ENCODE measurements around the gene ARHGAP23.
A peak's percentile ranks its signal among the peaks of the same experiment; 100 is the strongest.

ARHGAP23 gene

GRCh38 chr17:38442548-38442947 is 14.3 kb downstream of the ARHGAP23 start:
- no peak for DNase-seq

- no peak for DNase-seq
These were observed 15.2 kb downstream of the ARHGAP23 start for GRCh38 chr17:38443356-38444031.

GRCh38 chr17:38444151-38444550 is 15.9 kb downstream of the ARHGAP23 start:
- DNase-seq: peak; percentile 23 to 59 (median 32)

- no peak for DNase-seq
These were observed 19.3 kb downstream of the ARHGAP23 start for GRCh38 chr17:38447502-38448085.

DNA sequence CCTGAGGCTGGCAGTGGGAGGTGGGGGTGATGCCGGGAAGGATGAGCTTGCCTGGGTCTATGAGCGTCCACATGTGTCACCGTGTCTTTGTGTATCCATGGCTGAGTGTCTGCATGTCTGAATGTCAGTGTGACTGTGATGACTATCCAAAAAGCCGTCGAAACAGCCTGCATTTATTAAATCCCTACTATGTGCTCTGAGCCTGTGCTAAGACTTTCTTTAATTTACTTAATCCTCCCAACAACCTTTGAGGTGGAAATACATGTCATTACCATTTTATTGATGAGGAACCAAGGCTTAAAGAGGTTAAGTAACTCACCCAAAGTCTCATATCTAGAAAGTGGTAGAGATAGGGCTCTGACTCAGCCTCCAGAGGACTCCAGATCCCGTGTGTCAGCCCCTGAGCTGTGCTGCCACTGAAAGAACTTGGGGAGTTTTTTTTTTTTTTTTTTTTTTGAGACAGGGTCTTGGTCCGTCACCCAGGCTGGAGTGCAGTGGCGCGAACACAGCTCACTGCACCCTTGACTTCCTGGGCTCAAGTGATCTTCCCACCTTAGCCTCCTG is 20.0 kb downstream of the ARHGAP23 start:
- DNase-seq: no peak

DNA sequence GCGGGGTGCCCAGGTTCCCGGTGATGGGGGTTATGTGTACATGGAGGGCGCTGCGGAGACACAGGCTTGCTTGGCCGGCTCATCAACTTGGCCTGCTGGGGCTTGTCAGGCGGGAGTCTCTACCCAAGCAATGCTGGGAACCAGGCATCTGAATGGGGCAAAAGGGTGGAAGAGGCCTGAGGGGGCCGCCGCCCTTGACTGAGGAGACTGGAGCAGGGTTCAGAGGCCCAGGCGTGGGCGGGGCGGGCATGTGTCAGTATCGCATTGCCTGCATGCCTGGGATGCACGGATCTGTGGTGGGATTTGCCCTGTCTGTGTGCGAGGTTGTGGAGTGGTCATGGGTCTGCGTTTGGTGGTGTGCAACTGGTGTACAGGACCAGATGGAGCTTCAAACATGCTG is 21.1 kb downstream of the ARHGAP23 start:
- no peak for DNase-seq

- DNase-seq: no peak
These were observed 22.3 kb downstream of the ARHGAP23 start for GRCh38 chr17:38450557-38451029.

- DNase-seq: no peak
These were observed 23.0 kb downstream of the ARHGAP23 start for GRCh38 chr17:38451030-38451839.

DNA sequence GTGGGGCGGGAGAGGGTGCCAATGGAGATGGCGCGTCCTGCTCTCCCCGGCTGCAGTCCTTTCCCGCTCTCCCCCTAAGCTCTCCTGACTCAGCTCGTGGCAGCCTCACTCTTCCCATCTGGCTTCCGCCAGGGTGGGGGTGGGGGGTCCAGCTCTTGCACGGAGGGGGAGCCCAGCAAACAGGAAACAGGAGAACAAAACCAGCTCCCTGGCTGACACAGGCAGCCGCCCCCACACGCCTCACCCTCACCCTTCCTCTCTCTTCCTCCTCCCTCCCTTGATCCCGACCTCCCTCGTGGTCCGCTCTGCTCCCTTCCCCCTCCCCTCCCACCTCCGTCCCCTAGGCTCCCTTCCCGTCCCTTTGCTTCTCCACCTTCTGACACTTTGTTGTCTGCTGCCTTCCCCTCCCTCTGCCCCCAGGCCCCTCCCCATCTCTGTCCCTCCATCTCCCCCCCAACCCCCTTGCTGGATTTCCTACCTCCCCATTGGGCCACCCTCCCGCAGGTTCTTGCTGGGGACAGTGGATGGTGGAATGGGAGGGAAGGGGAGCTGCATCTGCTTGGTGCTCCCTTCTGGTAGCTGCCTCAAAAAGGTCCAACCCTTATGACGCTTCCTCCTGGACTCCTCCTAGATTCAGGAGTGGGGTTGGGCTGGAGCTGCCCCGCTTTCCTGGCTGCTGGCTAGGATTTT is 23.7 kb downstream of the ARHGAP23 start:
- DNase-seq: no peak

- DNase-seq: no peak
These were observed 24.5 kb downstream of the ARHGAP23 start for GRCh38 chr17:38452719-38453118.

DNA sequence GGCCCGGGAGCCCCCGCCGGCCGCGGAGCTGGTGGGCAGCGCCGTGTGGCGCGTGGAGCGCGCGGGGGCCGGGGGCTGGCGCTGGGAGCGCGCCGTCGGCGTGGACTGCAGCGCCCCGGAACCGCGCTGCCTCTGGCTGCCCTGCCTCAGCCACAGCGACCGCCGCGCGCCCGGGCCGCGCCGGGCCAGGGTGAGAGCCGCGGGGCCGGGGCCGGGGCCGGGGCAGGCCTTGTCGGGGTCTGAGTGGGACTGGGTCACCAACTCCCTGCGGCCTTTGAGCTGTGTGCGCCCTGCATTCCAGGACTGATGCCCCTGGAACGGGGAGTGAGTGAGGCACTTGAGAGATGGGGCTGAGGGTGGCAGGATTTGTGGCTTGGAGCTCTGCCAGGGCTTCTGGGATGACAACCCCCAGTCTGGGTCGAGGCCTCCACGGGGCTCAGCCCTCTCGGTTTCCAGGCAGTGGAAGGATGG is 25.7 kb downstream of the ARHGAP23 start:
- DNase-seq: no peak

DNA sequence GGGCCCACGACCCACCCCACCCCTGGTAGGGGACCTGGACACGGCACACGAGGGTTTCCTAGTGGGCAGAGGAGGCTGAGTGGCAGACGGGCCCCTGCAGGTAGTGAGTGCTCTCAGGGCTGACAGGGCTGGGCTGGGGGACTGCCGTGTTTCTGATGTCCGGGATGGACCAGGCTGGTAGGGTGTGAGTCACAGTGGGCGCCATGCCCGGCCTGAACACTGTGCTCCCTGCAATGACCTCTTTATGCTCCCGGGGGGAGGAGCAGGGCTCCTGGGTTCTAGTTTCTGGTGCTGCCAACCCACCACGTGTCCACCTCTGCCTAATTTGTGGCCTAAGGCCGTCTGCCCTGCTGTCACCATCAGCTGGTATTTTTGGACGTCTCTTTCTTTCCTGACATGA is 26.3 kb downstream of the ARHGAP23 start:
- DNase-seq: no peak

- DNase-seq: no peak
These were observed 27.1 kb downstream of the ARHGAP23 start for GRCh38 chr17:38455288-38455915.

- DNase-seq: no peak
These were observed 28.0 kb downstream of the ARHGAP23 start for GRCh38 chr17:38456031-38456815.

DNA sequence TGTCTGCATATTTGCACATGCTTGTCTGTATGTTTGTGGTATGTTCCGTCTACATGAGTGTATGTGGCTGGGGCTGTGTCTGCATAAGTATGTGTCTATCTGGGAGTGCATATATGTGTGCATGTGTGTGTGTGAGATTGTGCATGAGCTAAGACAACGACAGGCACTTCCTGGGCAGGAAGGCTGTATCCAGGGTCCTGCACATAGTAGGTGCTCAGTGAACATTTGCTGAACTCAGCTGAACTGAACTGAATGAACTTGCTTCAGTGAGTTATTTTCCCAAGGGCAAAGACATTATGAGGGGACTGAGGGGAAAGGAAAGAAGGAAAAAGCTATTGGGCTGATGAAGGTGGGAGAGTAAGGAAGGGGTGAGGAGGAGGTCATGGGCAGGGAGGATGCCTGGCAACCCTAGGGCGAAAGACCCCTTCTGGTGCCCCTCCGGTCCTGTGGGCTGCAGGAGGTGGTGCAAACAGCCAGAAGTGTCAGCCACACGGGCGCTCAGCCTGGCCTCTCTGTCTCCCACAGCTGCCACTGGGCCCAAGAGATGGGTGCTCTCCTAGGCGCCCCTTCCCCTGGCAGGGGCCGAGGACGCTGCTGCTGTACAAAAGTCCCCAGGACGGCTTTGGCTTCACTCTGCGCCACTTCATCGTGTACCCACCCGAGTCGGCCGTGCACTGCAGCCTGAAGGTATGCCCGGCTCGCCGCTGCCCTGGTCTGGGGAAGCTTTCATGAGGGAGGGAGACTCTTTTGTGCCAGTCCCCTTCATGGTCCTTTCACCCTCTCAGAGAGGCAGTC is 29.5 kb downstream of the ARHGAP23 start:
- DNase-seq: no peak

DNA sequence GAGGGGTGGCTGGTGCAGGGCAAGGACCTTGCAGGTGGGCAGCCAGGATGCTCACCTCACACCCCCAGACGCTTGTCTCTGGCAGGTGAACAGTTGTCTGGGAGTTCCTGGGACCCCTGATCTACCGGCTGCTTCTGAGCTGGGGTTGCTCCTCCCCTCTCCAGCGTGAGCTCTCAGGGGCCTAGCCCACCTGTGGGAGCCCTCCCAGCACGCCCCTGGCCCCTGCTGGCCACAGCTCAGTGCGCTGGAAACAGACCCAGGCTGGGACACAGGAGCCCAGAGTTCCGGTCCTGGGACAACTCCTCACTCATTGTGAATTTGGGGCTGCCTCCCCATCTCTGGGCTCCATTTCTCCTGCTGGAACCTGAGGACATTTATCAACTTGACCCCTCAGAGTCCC is 30.3 kb downstream of the ARHGAP23 start:
- no peak for DNase-seq

DNA sequence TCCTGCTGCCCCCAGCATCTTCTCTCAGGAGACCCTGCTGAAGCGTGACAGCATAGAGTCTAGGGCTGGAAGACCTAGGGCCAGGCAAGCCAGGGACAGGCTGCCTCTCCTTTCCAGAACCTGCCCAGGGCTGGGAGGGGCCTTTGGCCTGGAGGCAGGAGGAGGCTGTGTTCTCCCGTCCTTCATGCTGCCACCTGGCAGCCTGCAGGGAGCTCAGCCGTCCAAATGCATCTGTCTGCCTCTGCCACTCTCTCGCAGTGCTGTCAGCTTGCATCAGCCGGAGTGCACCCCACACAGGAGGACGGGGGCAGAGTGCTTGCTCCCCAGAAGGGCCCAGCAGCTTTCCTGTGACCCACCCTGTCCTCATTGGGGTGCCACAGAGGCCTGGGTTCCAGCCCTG is 31.3 kb downstream of the ARHGAP23 start:
- no peak for DNase-seq

GRCh38 chr17:38460082-38460715 is 31.9 kb downstream of the ARHGAP23 start:
- DNase-seq: no peak

- DNase-seq: no peak
These were observed 32.7 kb downstream of the ARHGAP23 start for GRCh38 chr17:38460716-38461630.

Measured in stimulated activated naive CD4-positive, alpha-beta T cell (primary cell).